Lower leg skin (tissue), 3 donors: ENCODE results near the gene KDM8.

Experiments used
- CTCF ChIP-seq, 3 donors: fragments of 450-650 bp; IDR thresholded peaks; one replicate each; pipeline ENCODE4 v1.5.1; 2016; ENCODE audit warnings: antibody characterized with exemption in 3 of 3, mild to moderate bottlenecking in 3 of 3, moderate library complexity in 2 of 3
- POLR2A ChIP-seq, 2 donors: fragments of 450-650 bp; IDR thresholded peaks; one replicate each; pipeline ENCODE4 v1.6.1; 2016 to 2017; ENCODE audit warnings: antibody characterized with exemption in 2 of 2, mild to moderate bottlenecking in 1 of 2, moderate library complexity in 1 of 2

GRCh38 chr16:27238016-27238587 lies 34.8 kb downstream of the KDM8 start:
- TF ChIP-seq CTCF (IDR thresholded peaks at IDR 0.05) = no peak
- TF ChIP-seq POLR2A (IDR thresholded peaks at IDR 0.05) = no peak
